Measurements from ENCODE around the gene PTPRG. TPM values are rescaled to one million over a fixed set of nuclear protein-coding genes. Genes with fewer than 3 reads are reported as not detected.

PTPRG gene
- total and polyA plus RNA-seq, 12 donors, result 6.3 to 119 (median 72.2) TPM

- Histone ChIP-seq H3K9me3 (replicated peaks in 1 of 3) (no peaks in the 10 kb centered on the region), H3K27ac (no peak overlapping the region), H3K4me3 (no peak overlapping the region), H3K27me3 (no peaks in the 10 kb centered on the region), H3K36me3 (replicated peaks in 1 of 2) (no peaks in the 10 kb centered on the region), H3K4me1 (replicated peaks in 1 of 2) (peaks cover 8 to 10% of the 10 kb centered on the region in 2 donors)
- DNase-seq, result no peak
- intact Hi-C loops (cut with DNase I), result loop anchor here in 1 of 2 donors (10.0 kb wide), 1 partner anchor 160 kb away; the partner anchor contains the start of gene PTPRG
- 90 to 92% (median 90%) methylated on average over 6 of the region's 6 CpGs for WGBS, 4 donors
- TF ChIP-seq, protein P1, sequence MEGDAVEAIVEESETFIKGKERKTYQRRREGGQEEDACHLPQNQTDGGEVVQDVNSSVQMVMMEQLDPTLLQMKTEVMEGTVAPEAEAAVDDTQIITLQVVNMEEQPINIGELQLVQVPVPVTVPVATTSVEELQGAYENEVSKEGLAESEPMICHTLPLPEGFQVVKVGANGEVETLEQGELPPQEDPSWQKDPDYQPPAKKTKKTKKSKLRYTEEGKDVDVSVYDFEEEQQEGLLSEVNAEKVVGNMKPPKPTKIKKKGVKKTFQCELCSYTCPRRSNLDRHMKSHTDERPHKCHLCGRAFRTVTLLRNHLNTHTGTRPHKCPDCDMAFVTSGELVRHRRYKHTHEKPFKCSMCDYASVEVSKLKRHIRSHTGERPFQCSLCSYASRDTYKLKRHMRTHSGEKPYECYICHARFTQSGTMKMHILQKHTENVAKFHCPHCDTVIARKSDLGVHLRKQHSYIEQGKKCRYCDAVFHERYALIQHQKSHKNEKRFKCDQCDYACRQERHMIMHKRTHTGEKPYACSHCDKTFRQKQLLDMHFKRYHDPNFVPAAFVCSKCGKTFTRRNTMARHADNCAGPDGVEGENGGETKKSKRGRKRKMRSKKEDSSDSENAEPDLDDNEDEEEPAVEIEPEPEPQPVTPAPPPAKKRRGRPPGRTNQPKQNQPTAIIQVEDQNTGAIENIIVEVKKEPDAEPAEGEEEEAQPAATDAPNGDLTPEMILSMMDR (IDR thresholded peaks at IDR 0.05), result no peak
- no peak for TF ChIP-seq POLR2A (IDR thresholded peaks at IDR 0.05)
Measured at GRCh38 chr3:61724801-61725200, 163.4 kb downstream of the PTPRG start.

DNA sequence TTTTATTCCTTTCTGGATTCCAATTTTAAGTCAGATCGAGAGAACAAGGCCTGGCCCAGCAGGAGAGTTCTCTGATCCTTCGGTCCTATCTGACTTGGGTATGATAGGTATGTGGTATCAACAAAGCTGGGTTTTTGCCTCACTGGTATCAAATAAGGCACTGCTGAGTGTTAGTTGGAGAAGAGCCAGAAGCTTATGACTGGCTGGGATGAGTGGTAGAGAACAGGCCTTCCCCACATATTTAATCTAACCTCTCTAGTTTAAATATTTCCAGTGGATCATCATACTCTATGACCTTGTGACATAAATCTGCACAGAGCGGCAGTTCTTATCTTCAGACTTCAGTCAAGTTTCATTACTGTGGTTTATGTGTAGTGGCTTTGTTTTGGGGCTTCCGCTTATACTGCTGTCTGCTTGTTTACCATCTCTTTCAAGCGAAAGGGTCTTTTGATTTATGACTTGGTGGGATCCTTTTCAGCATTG lies 164.5 kb downstream of the PTPRG start:
- WGBS, 4 donors, result 28 to 46% (median 34%) methylated on average over 5 of the region's 5 CpGs
- peak overlapping the region; percentile 44 to 72 (median 61) for H3K27ac ChIP-seq
- peak; percentile 25 to 64 (median 53) for DNase-seq

DNA sequence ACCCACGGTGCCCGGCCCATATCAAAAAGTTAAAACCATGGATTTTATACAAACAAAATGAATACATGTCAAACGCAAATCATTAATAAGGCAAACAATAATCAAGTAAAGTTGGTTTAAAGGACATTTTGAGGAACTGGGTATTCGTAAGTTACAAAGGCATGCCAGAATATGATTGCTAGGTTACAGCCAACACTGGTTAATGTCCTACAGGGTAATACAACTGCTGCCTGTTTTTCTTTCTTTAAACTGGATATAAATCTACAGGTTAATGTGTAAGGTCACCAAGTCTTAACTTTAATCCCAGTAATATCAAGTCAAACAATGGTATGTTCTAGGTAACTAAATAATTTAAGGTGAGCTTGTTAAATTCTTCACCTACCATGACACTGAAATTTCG lies 166.1 kb downstream of the PTPRG start:
- DNase-seq, result no peak
- intact Hi-C loops (cut with DNase I), result loop anchor here in 1 of 2 donors (10.0 kb wide), 1 partner anchor 163 kb away; the partner anchor contains the start of gene PTPRG
- 95 to 98% (median 96%) methylated on average over 5 of the region's 5 CpGs for WGBS, 4 donors

More for the DNA sequence above, 164.5 kb downstream of the PTPRG start:
- peaks cover 16 to 18% of the 10 kb centered on the region in 2 donors for H3K4me1 ChIP-seq (replicated peaks in 1 of 2)
- TF ChIP-seq POLR2A (IDR thresholded peaks at IDR 0.05), result no peak
- TF ChIP-seq, protein P1 (IDR thresholded peaks at IDR 0.05), result no peak
- no peak overlapping the region for H3K4me3 ChIP-seq
- H3K27me3 ChIP-seq, result no peaks in the 10 kb centered on the region
- no peaks in the 10 kb centered on the region for H3K36me3 ChIP-seq (replicated peaks in 1 of 2)
- H3K9me3 ChIP-seq (replicated peaks in 1 of 3), result no peaks in the 10 kb centered on the region
- intact Hi-C loops (cut with DNase I), result loop anchor here in 1 of 2 donors (10.0 kb wide), 1 partner anchor 161 kb away; the partner anchor contains the start of gene PTPRG

GRCh38 chr3:61729038-61729634 lies 167.8 kb downstream of the PTPRG start:
- Histone ChIP-seq H3K9me3 (replicated peaks in 1 of 3) (no peaks in the 10 kb centered on the region), H3K27ac (no peak overlapping the region), H3K27me3 (no peaks in the 10 kb centered on the region), H3K4me3 (no peak overlapping the region), H3K4me1 (replicated peaks in 1 of 2) (peaks cover 21 to 27% of the 10 kb centered on the region in 2 donors), H3K36me3 (replicated peaks in 1 of 2) (no peaks in the 10 kb centered on the region)
- no peak for DNase-seq
- TF ChIP-seq, protein P1 (IDR thresholded peaks at IDR 0.05), result no peak
- TF ChIP-seq POLR2A (IDR thresholded peaks at IDR 0.05), result no peak
- WGBS, 4 donors, result 85 to 95% (median 93%) methylated on average over 6 of the region's 6 CpGs
- intact Hi-C loops (cut with DNase I), result loop anchor here in 1 of 2 donors (10.0 kb wide), 1 partner anchor 164 kb away; the partner anchor contains the start of gene PTPRG

More for the DNA sequence above, 166.1 kb downstream of the PTPRG start:
- H3K27me3 ChIP-seq, result no peaks in the 10 kb centered on the region
- no peaks in the 10 kb centered on the region for H3K9me3 ChIP-seq (replicated peaks in 1 of 3)
- H3K4me1 ChIP-seq (replicated peaks in 1 of 2), result peaks cover 16 to 18% of the 10 kb centered on the region in 2 donors
- H3K36me3 ChIP-seq (replicated peaks in 1 of 2), result no peaks in the 10 kb centered on the region
- H3K27ac ChIP-seq, result no peak overlapping the region
- H3K4me3 ChIP-seq, result no peak overlapping the region
- TF ChIP-seq, protein P1 (IDR thresholded peaks at IDR 0.05), result no peak
- TF ChIP-seq POLR2A (IDR thresholded peaks at IDR 0.05), result no peak

Measured in adrenal gland (tissue), 12 donors.